GM18499 (cell line): ENCODE data around the gene ACTN3.
A peak's percentile ranks its signal among the peaks of the same experiment; 100 is the strongest.
"Not testable (repeated sequence)": the region's sequence is repeated elsewhere in the genome, so short reads cannot be mapped to it uniquely, and the experiment has no call there.

Experiments
- ATAC-seq: cut with Tn5 transposase; IDR thresholded peaks from one replicate; pipeline ENCODE4 v1.9.1; 2021; ENCODE audit warnings: moderate number of reproducible peaks; ENCODE audit not compliant: insufficient read depth, unreplicated experiment

ACTN3 gene

DNA sequence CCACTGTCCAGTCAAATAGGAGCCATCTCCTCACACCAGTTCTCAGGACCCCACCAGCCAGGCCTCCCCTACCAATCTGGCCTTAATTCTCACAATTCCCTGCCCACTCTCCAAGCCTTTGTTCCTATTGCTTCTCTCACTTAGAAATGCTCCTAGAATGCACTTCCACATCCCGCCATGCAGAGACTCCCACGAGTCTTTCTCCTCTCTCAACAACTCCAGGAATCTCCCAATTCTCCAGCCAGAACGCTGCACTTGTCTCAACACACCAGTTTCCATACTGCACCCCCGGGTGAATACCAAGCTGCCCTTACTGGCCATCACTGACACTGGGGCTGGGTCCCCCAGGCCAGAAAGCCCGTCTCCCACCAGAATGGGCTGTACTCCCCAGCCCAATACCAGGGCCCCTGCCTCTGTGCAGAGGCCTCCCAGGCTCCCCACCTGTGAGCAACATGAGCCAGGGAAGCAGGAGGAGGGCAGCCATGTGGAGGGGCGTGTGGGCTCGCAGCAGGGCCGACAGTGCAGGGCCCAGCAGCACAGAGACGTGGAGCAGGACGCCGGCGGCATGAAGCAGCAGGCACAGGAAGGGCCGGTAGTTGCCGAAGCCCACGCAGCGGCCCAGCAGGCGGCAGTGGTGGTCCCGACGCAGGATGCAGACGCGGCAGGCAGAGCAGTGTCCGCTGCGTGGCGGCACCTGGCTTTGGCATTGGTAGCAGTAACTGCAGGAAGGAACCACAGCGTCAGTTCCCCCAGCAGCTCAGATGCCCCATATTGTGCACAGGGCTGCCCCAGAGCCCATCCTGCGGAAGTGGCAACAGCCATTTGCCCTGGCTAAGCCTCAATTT, 3.2 kb upstream of the ACTN3 start:
- no peak for ATAC-seq

DNA sequence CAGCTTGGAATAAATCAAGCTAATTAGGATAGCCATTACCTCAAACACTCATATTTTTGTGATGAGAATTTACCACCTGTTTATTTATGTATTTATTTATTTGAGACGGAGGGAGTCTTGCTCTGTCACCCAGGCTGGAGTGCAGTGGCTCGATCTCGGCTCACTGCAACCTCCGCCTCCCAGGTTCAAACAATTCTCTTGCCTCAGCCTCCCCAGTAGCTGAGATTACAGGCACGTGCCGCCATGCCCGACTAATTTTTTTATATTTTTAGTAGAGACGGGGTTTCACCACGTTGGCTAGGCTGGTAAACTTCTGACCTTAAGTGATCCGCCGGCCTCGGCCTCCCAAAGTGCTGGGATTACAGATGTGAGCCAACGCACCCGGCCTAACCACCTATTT, 1.8 kb upstream of the ACTN3 start:
- not testable (repeated sequence) for ATAC-seq

- peak; percentile 56 for ATAC-seq
These were observed 869 bp upstream of the ACTN3 start, which contains the start of gene ZDHHC24 for GRCh38 chr11:66545701-66546367. Gene ZDHHC24 (minus strand): TSS chr11:66546048. CDS start chr11:66546003, 45 bp downstream.

GRCh38 chr11:66546966-66547661, 411 bp downstream of the ACTN3 start:
- ATAC-seq = no peak

DNA sequence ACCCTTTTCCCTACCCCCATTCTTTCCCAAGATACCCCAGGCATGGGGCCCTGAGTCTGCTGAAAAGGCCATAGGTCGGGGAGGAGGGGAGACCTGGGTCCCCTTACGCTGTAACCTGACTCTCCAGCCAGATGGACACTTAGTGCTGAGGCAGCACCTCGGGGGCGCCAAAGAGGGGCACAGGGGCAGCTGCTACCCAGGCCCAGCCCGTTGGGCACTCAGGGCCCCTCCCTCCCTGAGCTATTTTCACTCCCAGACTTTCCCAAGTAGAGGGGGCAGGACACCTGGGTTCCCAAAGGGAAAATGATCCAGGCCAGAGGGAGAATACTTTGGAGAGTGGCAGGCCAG, 933 bp downstream of the ACTN3 start:
- ATAC-seq = no peak

DNA sequence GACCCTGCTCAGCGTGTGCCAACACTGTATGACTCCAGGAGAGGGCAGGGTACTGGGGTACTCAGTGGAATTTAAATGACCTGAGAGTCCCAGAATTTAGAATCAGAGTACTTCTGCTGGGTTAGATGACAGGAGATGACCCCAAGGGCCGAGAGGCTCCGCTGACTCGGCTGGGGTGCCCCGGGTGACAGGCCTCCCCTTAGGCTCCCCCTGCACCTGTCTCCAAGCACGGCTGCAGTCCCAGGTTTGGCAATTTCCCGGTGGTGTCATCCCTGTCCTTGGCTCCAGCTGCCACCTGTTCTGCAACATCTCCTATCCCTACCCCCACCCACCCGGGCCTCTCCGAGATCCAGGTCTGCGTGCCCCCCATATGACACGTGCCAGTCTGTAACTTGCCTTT, 1.3 kb downstream of the ACTN3 start:
- no peak for ATAC-seq

DNA sequence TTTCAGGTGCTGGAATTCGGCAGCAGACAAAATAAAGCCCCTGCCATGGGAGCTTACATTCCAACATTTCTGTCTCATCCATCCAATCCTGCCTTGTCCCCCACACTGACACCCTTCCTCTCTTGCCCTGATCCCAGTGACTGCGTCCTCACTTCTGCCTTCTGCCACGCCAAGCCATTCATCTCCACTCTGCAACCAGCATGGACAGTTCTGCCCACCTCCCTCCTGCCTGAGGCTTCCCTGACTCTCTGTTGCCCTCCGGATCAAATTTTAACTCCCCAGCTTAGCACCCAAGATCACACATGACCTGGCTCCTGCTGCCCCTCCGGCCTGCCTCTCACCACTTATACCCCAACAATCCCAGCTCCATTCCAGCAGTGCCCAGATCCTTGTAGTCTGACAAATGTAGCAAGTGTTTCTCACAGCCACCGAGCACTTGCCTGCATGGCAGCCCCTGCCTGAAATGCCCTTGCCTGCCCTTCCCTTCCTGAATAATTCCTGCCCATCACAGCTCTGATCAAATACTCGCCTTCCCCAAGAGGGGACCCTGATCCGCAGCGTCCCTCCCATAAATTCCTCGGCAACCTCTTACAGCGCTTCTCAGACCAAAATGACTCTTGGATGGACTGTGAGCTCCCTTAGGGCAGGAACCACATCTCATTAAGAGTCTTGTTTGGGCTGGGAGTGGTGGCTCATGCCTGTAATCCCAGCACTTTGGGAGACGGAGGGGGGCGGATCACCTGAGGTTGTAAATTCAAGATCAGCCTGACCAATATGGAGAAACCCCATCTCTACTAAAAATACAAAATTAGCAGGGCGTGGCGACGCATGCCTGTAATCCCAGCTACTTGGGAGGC, 2.3 kb downstream of the ACTN3 start:
- ATAC-seq = no peak

DNA sequence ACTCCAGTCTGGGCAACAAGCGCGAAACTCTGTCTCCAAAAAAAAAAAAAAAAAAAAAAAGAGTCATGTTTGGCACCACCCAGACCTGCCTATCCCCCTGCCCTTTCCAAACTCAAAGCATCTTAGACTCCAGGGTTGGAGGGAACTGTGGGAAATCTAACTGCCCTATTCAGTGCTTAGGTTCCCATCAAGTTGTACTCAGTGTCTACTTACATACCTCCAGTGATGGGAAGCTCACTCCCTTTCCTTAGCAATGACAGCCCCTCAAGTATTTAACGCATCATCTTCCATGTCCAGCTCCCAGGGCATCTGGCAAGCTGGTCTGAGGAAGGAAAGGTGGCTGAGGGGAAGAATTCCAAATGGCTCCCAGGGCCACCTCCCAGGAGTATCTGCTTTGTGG, 3.0 kb downstream of the ACTN3 start:
- ATAC-seq = no peak

- ATAC-seq = no peak
These were observed 4.2 kb downstream of the ACTN3 start for GRCh38 chr11:66550887-66551286.

DNA sequence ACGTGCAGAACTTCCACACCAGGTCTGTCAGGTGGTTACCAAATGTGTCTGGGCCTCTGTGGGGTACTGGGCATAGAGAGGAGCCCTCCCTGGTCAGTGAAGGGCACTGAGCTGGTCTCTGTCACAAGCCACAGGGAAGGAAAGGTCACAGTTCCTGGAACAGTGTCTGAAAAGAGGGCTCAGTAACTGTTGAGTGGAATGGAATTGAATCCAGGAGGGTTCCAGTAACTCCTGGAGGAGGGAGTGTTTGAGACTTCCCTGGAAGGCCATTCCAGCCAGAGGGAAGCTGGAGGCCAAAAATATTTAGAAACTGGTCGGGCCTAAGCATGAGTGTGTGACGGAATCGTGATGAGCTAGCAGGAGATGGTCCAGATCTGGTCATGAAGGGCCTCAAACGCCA, 7.9 kb downstream of the ACTN3 start:
- no peak for ATAC-seq

- ATAC-seq = no peak
These were observed 8.7 kb downstream of the ACTN3 start for GRCh38 chr11:66555416-66555815.

- ATAC-seq = no peak
These were observed 9.4 kb downstream of the ACTN3 start for GRCh38 chr11:66556086-66556485.

- ATAC-seq = no peak
These were observed 11.1 kb downstream of the ACTN3 start for GRCh38 chr11:66557733-66558326.

DNA sequence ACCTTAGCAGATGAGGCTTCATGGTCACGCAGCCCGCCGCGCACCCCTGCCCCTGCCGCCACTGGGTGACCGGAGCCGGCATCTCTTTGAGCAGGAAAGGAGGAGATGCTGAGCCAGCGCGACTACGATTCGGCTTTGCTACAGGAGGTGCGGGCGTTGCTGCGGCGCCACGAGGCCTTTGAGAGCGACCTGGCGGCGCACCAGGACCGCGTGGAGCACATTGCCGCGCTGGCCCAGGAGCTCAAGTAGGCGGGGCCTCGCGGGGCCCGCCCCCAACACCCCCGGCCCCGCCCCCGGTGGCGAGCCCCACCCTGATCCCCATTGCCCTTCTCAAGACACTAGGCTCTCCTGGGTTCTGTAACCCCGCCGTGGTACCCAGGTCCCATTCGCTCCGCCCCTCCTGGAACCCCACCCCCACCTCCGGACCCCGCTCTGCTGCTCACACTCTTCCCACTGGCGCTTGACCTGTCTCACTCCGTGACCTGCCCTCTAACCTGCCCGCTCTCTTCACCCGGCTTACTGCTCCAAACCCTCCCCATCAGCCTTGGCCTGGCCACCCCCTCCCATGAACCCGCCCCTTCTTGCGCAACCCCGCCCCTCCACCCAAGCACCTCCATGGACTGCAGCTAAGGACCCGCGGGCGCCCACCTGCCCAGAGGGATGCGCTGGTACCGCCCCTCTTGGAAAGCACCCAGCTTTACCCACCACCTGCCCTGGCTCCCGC, 12.6 kb downstream of the ACTN3 start:
- ATAC-seq = no peak

GRCh38 chr11:66559866-66560676, 13.4 kb downstream of the ACTN3 start:
- no peak for ATAC-seq

- no peak for ATAC-seq
These were observed 14.7 kb downstream of the ACTN3 start for GRCh38 chr11:66561178-66561974.

GRCh38 chr11:66561975-66562248, 15.2 kb downstream of the ACTN3 start:
- no peak for ATAC-seq

DNA sequence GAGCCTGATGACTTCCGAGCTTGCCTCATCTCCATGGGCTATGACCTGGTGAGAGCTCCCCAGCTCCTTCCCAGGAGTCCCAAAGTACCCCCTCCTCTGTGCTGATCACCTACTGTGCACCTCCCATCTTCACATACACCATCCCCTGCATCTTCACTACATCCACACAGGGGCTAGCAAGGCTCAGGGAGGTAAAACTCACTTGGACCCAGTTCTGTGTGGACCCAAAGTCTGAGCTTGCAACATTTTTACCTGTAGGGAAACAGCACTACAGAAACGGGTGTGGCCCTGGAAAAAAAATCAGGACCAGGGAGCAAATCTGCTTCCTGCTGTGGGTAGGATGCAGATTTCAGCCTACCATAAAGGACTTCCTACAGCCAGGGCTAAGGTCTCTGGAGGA, 15.6 kb downstream of the ACTN3 start:
- ATAC-seq = no peak
